DND-41 (cell line): ENCODE measurements around the gene ACBD6.

ENCODE experiments used
- EZH2 ChIP-seq: IDR thresholded peaks from 3 replicates; pipeline ENCODE4 v1.6.1; 2012; ENCODE audit warnings: borderline replicate concordance, low read depth, mild to moderate bottlenecking, moderate library complexity, low read length, inconsistent platforms; ENCODE audit not compliant: severe bottlenecking
- TF ChIP-seq, protein P1 (sequence below): IDR thresholded peaks from 2 replicates; pipeline ENCODE4 v1.5.1; 2012; ENCODE audit warnings: borderline replicate concordance, low read length, moderate library complexity, mild to moderate bottlenecking; ENCODE audit not compliant: poor library complexity, severe bottlenecking; ENCODE audit errors: extremely low read depth

DNA sequence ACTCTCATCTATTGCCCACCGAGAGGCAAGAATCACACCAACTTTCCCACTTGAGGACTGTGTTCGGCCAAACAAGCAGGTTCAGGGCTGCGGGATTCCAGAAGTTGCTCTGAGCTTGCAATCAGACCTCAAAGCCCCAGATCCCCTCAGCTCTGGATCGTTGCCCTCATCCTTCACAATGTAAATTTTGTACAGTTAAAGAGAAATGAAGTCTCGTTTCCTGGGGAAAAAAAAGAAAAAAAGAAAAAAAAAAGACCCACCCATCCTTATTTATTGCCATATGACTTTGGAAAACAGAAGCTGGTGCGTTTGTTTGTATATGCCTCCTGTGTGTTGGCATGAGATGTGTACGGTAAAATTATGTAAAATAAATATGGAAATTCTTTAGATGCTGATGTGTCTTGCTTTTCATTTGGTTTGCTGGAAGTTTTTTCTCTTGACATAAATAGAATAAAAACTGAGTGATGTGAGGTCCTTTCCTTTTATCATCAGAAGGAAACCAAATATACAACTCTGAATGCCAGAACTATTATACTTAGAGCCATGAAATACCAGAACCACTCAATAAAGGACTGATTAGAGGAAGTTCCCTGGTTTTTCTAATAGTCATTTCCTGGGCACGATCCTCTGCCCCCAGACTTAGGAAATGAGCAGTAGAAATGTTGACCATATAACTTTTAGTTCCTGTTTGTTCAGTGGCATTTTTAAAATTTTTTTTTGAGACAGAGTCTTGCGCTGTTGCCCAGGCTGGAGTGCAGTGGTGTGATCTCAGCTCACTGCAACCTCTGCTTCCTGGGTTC, 223.6 kb downstream of the ACBD6 start:
- TF ChIP-seq, protein P1, sequence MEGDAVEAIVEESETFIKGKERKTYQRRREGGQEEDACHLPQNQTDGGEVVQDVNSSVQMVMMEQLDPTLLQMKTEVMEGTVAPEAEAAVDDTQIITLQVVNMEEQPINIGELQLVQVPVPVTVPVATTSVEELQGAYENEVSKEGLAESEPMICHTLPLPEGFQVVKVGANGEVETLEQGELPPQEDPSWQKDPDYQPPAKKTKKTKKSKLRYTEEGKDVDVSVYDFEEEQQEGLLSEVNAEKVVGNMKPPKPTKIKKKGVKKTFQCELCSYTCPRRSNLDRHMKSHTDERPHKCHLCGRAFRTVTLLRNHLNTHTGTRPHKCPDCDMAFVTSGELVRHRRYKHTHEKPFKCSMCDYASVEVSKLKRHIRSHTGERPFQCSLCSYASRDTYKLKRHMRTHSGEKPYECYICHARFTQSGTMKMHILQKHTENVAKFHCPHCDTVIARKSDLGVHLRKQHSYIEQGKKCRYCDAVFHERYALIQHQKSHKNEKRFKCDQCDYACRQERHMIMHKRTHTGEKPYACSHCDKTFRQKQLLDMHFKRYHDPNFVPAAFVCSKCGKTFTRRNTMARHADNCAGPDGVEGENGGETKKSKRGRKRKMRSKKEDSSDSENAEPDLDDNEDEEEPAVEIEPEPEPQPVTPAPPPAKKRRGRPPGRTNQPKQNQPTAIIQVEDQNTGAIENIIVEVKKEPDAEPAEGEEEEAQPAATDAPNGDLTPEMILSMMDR, result no peak
- TF ChIP-seq EZH2, result no peak
